ENCODE measurements around the gene TMEM95.

Gene TMEM95

GRCh38 chr17:7367918-7368598 lies 13.1 kb downstream of the TMEM95 start:
- no peak for TF ChIP-seq ZBTB7A (IDR thresholded peaks at IDR 0.05; ENCODE audit: low read depth)
- TF ChIP-seq CEBPB (IDR thresholded peaks at IDR 0.05), result no peak
- no peak for TF ChIP-seq MAX (IDR thresholded peaks at IDR 0.05)
- TF ChIP-seq EP300 (IDR thresholded peaks at IDR 0.05; ENCODE audit: borderline replicate concordance), result no peak
- no peak for TF ChIP-seq YY1 (IDR thresholded peaks at IDR 0.05; ENCODE audit: low read depth)
- TF ChIP-seq, protein P1, sequence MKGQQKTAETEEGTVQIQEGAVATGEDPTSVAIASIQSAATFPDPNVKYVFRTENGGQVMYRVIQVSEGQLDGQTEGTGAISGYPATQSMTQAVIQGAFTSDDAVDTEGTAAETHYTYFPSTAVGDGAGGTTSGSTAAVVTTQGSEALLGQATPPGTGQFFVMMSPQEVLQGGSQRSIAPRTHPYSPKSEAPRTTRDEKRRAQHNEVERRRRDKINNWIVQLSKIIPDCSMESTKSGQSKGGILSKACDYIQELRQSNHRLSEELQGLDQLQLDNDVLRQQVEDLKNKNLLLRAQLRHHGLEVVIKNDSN (IDR thresholded peaks at IDR 0.05), result no peak
- TF ChIP-seq EGR1 (IDR thresholded peaks at IDR 0.05), result no peak
- TF ChIP-seq, protein P2, sequence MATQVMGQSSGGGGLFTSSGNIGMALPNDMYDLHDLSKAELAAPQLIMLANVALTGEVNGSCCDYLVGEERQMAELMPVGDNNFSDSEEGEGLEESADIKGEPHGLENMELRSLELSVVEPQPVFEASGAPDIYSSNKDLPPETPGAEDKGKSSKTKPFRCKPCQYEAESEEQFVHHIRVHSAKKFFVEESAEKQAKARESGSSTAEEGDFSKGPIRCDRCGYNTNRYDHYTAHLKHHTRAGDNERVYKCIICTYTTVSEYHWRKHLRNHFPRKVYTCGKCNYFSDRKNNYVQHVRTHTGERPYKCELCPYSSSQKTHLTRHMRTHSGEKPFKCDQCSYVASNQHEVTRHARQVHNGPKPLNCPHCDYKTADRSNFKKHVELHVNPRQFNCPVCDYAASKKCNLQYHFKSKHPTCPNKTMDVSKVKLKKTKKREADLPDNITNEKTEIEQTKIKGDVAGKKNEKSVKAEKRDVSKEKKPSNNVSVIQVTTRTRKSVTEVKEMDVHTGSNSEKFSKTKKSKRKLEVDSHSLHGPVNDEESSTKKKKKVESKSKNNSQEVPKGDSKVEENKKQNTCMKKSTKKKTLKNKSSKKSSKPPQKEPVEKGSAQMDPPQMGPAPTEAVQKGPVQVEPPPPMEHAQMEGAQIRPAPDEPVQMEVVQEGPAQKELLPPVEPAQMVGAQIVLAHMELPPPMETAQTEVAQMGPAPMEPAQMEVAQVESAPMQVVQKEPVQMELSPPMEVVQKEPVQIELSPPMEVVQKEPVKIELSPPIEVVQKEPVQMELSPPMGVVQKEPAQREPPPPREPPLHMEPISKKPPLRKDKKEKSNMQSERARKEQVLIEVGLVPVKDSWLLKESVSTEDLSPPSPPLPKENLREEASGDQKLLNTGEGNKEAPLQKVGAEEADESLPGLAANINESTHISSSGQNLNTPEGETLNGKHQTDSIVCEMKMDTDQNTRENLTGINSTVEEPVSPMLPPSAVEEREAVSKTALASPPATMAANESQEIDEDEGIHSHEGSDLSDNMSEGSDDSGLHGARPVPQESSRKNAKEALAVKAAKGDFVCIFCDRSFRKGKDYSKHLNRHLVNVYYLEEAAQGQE (IDR thresholded peaks at IDR 0.05; ENCODE audit: low read depth), result no peak
- TF ChIP-seq TAF1 (IDR thresholded peaks at IDR 0.05; ENCODE audit: low read depth), result no peak
- TF ChIP-seq RAD21 (IDR thresholded peaks at IDR 0.05; ENCODE audit: low read depth), result no peak
- no peak for TF ChIP-seq TEAD4 (IDR thresholded peaks at IDR 0.05)

DNA sequence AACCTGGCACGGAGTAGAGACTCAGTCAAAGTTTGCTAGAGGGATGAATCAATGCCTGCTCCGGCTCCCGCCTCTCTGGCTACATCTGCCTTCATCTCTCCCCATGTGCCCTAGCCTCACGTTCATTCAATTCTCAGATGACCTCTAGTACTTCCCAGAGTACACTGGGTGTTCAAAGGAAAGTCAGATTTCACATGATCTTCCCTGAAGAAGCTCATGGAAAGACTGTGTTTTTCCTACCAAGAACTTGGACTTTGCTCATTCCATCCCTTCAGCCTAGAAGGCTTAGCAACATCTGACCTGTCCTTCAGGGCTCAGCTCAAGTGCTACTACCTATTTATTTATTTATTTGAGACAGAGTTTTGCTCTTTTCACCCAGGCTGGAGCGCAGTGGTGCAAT lies 14.9 kb downstream of the TMEM95 start:
- TF ChIP-seq ZBTB7A (IDR thresholded peaks at IDR 0.05; ENCODE audit: low read depth), result no peak
- TF ChIP-seq RAD21 (IDR thresholded peaks at IDR 0.05; ENCODE audit: low read depth), result no peak
- no peak for TF ChIP-seq YY1 (IDR thresholded peaks at IDR 0.05; ENCODE audit: low read depth)

- TF ChIP-seq FOXM1 (IDR thresholded peaks at IDR 0.05; ENCODE audit: borderline replicate concordance, low read depth), result no peak
- no peak for TF ChIP-seq TEAD4 (IDR thresholded peaks at IDR 0.05)
- TF ChIP-seq, protein P1 (IDR thresholded peaks at IDR 0.05), result no peak
- no peak for TF ChIP-seq CEBPB (IDR thresholded peaks at IDR 0.05)
- no peak for TF ChIP-seq MAX (IDR thresholded peaks at IDR 0.05)
- no peak for TF ChIP-seq RAD21 (IDR thresholded peaks at IDR 0.05; ENCODE audit: low read depth)
- TF ChIP-seq TAF1 (IDR thresholded peaks at IDR 0.05; ENCODE audit: low read depth), result no peak
- TF ChIP-seq YY1 (IDR thresholded peaks at IDR 0.05; ENCODE audit: low read depth), result no peak
- no peak for TF ChIP-seq TCF12 (IDR thresholded peaks at IDR 0.05; ENCODE audit: low read depth)
- TF ChIP-seq EGR1 (IDR thresholded peaks at IDR 0.05), result no peak
- no peak for TF ChIP-seq NFIC (IDR thresholded peaks at IDR 0.05)
- TF ChIP-seq CREB1 (IDR thresholded peaks at IDR 0.05; ENCODE audit: low read depth), result no peak
- TF ChIP-seq ZBTB7A (IDR thresholded peaks at IDR 0.05; ENCODE audit: low read depth), result no peak
- TF ChIP-seq, protein P2 (IDR thresholded peaks at IDR 0.05; ENCODE audit: low read depth), result no peak
- no peak for TF ChIP-seq EP300 (IDR thresholded peaks at IDR 0.05; ENCODE audit: borderline replicate concordance)
These were observed 15.9 kb downstream of the TMEM95 start for GRCh38 chr17:7370853-7371252.

DNA sequence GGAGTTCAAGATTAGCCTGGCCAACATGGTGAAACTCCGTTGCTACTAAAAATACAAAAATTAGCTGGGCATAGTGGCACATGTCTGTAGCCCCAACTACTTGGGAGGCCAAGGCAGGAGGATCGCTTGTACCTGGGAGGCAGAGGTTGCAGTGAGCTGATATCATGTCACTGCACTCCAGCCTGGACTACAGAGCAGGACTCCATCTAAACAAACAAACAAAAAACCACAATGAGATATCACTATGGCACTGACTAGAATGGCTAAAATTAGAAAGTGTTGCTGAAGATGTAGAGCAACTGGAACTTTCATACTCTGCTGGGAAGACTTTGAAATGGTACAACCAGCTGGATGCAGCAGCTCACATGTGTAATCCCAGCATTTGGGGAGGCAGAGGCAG lies 19.4 kb downstream of the TMEM95 start:
- TF ChIP-seq EP300 (IDR thresholded peaks at IDR 0.05; ENCODE audit: borderline replicate concordance) (no peak), ZBTB7A (IDR thresholded peaks at IDR 0.05; ENCODE audit: low read depth) (no peak), CREB1 (IDR thresholded peaks at IDR 0.05; ENCODE audit: low read depth) (no peak), NFIC (IDR thresholded peaks at IDR 0.05) (no peak), YY1 (IDR thresholded peaks at IDR 0.05; ENCODE audit: low read depth) (no peak), MAX (IDR thresholded peaks at IDR 0.05) (no peak), TCF12 (IDR thresholded peaks at IDR 0.05; ENCODE audit: low read depth) (no peak), TEAD4 (IDR thresholded peaks at IDR 0.05) (no peak), CEBPB (IDR thresholded peaks at IDR 0.05) (no peak), EGR1 (IDR thresholded peaks at IDR 0.05) (no peak), FOXM1 (IDR thresholded peaks at IDR 0.05; ENCODE audit: borderline replicate concordance, low read depth) (no peak)
- TF ChIP-seq, protein P2 (IDR thresholded peaks at IDR 0.05; ENCODE audit: low read depth), result no peak
- TF ChIP-seq, protein P1 (IDR thresholded peaks at IDR 0.05), result no peak
